GM21423 (cell line): ENCODE measurements around the gene AFF4.
"Not testable (repeated sequence)": the region's sequence is repeated elsewhere in the genome, so short reads cannot be mapped to it uniquely, and the experiment has no call there.

ENCODE experiments used
- ATAC-seq: cut with Tn5 transposase; IDR thresholded peaks from one replicate; pipeline ENCODE4 v1.9.1; 2021; ENCODE audit warnings: mild to moderate bottlenecking, moderate library complexity; ENCODE audit not compliant: unreplicated experiment

AFF4 gene

GRCh38 chr5:132963171-132964104 is at the start of gene AFF4:
AFF4 (minus strand) TSS chr5:132963634; CDS start chr5:132937189, 26,445 bp downstream.
- peak; percentile 91 for ATAC-seq

GRCh38 chr5:133008455-133008854 is 45.0 kb upstream of the AFF4 start:
- ATAC-seq, result not testable (repeated sequence)

- ATAC-seq, result no peak
These were observed 43.2 kb upstream of the AFF4 start for GRCh38 chr5:133006653-133007052.

GRCh38 chr5:132999246-132999645 is 35.8 kb upstream of the AFF4 start:
- ATAC-seq, result no peak

GRCh38 chr5:132998556-132998955 is 35.1 kb upstream of the AFF4 start:
- no peak for ATAC-seq

GRCh38 chr5:132996307-132996706 is 32.9 kb upstream of the AFF4 start:
- no peak for ATAC-seq

- ATAC-seq, result no peak
These were observed 24.3 kb upstream of the AFF4 start for GRCh38 chr5:132987531-132988408.

GRCh38 chr5:132982971-132983370 is 19.5 kb upstream of the AFF4 start:
- not testable (repeated sequence) for ATAC-seq

- ATAC-seq, result no peak
These were observed 17.9 kb upstream of the AFF4 start for GRCh38 chr5:132981288-132981687.

- ATAC-seq, result no peak
These were observed 16.5 kb upstream of the AFF4 start for GRCh38 chr5:132979976-132980375.

- no peak for ATAC-seq
These were observed 16.0 kb upstream of the AFF4 start for GRCh38 chr5:132979367-132979940.

GRCh38 chr5:132976852-132977251 is 13.4 kb upstream of the AFF4 start:
- ATAC-seq, result no peak

- not testable (repeated sequence) for ATAC-seq
These were observed 9.0 kb upstream of the AFF4 start for GRCh38 chr5:132972436-132972828.

GRCh38 chr5:132971483-132972435 is 8.3 kb upstream of the AFF4 start:
- ATAC-seq, result no peak

- no peak for ATAC-seq
These were observed 1.7 kb upstream of the AFF4 start for GRCh38 chr5:132965120-132965519.

GRCh38 chr5:132962429-132963021 is 909 bp downstream of the AFF4 start:
- ATAC-seq, result no peak

- no peak for ATAC-seq
These were observed 1.5 kb downstream of the AFF4 start for GRCh38 chr5:132961887-132962286.

- ATAC-seq, result not testable (repeated sequence)
These were observed 2.2 kb downstream of the AFF4 start for GRCh38 chr5:132961123-132961815.

- not testable (repeated sequence) for ATAC-seq
These were observed 7.2 kb downstream of the AFF4 start for GRCh38 chr5:132956166-132956799.
